OCI-LY7 (cell line): ENCODE measurements around the gene GET3.

Source experiments
- EZH2phosphoT487 ChIP-seq: fragments of 200-600 bp; sonication (generic); IDR thresholded peaks from 2 replicates; pipeline ENCODE4 v1.6.1; 2018; ENCODE audit warnings: low read depth, borderline replicate concordance, mild to moderate bottlenecking, mixed run types, antibody characterized with exemption, low read length, moderate library complexity, mixed read lengths
- TF ChIP-seq, protein P1 (sequence below): fragments of 200-600 bp; sonication (generic); conservative IDR thresholded peaks from 2 replicates; pipeline ENCODE4 v1.5.1; 2014; ENCODE audit warnings: mild to moderate bottlenecking, antibody characterized with exemption, low read length, moderate library complexity, mixed read lengths

DNA sequence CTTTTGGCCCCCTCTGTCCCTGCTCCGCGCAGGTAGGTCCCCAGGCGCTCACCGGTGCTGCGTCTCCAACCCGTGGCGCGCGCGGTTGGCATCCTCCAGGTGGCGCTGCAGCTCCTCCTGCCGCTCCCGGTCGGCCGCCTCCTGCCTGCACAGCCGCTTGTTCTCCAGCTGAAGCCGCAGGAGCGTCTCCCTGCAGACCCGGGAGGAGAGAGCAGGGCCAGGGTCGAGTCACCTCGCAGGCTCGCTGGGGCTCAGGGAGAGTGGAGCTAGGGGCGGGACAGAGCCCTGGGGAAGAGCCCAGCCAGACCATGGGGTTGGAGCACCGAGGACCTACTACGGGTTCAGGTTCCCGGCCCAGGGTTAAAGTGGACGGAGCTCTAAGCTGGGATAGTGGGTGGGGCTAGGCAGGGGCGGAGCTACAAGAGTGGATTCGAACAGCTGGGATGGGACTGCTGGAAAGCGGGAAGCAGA is 28.8 kb downstream of the GET3 start:
- TF ChIP-seq, protein P1, sequence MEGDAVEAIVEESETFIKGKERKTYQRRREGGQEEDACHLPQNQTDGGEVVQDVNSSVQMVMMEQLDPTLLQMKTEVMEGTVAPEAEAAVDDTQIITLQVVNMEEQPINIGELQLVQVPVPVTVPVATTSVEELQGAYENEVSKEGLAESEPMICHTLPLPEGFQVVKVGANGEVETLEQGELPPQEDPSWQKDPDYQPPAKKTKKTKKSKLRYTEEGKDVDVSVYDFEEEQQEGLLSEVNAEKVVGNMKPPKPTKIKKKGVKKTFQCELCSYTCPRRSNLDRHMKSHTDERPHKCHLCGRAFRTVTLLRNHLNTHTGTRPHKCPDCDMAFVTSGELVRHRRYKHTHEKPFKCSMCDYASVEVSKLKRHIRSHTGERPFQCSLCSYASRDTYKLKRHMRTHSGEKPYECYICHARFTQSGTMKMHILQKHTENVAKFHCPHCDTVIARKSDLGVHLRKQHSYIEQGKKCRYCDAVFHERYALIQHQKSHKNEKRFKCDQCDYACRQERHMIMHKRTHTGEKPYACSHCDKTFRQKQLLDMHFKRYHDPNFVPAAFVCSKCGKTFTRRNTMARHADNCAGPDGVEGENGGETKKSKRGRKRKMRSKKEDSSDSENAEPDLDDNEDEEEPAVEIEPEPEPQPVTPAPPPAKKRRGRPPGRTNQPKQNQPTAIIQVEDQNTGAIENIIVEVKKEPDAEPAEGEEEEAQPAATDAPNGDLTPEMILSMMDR = peak; percentile 87
- TF ChIP-seq EZH2phosphoT487 = no peak
